ENCODE results near the gene PRR35.
"Not testable (repeated sequence)": the region's sequence is repeated elsewhere in the genome, so short reads cannot be mapped to it uniquely, and the experiment has no call there.

The PRR35 gene

DNA sequence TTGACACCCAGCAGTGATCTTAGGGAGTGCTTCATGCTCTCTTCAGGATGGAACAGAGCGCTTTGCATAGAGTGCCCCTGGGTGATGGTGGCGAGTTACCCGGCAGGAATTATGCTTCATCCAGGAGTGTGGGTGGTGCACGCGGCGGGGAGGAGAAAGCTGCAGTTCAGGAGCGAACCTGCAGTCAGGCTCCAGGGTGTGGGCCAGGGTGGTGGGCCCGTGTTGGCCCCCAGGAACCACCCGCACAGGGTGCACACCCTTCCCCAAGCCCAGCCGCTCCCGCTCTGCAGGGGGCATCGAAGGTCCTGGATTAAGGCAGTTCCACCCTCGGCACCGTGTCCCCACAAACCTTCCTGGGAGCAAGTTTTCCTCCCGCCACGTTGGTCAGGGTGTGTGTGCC is 33.6 kb downstream of the PRR35 start:
- no peak for DNase-seq (ENCODE audit: low read depth)

DNA sequence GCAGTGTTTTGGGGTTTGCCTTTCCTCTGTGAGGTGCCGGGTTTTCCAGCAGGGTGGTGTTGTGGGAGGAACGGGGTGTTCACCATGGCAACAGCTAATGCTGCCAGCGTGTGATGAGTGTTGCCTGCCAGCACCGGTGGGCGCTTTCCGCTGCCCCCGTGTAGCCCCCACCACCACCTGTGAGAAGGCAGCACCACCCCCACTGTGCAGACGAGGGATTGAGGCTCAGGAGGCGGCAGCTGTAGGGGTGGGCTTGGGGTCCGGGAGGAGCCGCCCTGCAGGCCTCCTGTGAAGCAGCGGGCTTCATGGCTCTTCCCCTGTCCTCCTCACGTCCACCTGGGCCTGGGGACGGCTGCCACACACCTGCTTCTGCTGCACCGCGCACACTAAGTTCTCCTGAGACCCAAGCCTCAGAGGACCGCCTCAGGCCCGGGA is 34.9 kb downstream of the PRR35 start:
- no peak for DNase-seq (ENCODE audit: low read depth)

DNA sequence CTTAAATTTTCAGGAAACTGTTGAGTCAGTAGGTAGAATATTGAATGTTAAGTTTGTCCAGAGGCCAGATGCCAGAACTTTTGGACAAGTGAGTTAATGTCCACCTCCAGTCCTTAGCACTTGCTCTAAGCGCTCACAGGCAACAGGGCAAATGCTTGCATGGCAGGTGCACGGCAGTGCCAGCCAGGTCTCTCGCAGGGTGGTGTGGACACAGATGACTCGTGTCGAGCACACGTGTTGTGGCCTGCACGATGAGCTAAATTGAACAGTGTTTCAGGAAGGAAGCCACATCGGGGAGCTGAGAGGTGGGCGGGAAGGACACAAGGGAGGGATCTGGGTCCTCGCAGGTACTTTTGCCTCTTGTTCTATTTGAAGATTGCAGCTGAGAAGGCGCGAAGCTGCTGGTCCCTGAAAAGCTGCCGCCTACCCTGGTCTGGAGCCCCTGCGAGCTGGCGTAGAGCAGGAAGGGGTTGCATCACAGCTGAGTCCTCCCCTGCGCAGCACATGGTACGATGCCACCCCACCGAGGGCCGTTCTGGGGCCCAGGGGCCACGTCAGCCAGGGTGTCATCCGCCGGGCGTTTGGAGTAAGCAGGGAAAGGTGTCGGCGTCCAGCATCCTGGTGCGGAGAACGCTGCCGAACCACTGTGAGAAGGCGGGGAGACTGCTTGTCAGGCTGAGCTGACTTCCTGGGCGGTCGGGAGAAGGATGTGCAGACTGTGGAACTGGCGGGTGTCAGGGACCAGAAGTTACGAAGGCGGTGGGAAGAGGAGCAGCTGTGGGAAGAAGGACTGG is 35.9 kb downstream of the PRR35 start:
- DNase-seq (ENCODE audit: low read depth): no peak

DNA sequence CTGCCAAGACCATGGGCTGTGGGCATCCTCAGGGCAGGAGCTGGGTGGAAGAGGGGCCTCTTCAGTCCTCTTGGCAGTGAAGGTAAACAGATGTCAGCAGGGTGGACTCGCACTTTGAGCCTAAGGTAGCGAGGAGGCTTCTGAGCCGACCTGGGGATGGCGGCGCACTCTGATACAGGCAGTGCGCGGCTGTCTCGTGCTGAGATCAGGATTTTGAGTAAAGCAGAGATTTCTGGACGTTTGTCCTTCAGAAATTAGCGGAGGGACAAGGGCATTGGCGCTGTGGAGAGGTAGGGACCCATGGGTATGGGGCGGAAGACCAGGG is 36.5 kb downstream of the PRR35 start:
- DNase-seq (ENCODE audit: low read depth): no peak

DNA sequence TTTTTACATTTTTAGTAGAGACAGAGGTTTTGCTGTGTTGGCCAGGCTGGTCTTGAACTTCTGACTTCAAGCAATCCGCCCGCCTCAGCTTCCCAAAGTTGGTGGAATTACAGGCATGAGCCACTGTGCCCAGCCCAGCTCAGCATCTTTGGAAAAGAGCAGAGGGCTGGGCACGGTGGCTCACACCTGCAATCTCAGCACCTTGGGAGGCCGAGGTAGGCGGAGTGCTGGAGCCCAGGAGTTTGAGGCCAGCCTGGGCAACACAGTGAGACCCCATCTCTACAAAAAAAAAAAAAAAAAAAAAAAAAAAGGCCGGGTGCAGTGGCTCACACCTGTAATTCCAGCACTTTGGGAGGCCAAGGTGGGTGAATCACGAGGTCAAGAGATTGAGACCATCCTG is 37.5 kb downstream of the PRR35 start:
- not testable (repeated sequence) for DNase-seq (ENCODE audit: low read depth)

DNA sequence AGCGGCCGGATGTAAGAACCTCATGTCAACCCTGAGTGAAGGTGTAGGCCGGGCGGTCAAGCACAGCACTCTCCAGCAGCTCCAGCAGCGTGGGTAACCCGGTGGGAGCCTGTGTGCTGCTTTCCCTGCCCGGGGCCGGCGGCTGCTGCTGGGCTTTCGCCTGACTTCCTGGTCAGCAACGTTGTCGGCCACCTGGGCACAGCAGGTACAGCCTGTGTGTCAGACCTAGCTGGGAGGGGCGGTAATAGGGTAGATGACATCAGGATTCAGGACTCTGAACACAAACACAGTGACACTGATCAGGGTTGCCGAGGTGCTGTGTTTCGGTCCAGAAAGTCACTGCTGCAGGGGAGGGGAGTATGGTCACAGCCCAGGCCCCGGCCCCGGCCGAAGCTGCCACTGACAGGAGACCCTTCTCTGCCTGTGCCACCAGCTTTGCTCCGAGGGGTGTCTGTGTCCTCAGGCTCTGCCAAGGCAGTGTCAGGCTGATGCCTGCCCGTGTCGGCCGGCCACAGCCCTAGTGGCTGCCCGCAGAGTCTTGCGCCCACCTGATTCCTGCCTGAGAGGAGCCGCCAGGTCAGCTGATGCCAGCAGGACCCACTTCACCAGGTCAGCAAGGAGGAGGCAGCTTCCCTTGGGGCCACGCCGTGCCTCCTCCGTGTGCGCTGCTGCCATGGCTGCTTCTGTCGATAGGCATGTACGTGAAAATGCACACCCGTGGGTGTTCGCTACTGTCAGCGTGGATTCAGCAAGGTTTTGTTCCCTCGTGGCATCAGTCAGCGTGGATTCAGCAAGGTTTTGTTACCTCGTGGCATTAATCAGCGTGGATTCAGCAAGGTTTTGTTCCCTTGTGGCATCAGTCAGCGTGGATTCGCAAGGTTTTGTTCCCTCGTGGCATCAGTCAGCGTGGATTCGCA is 38.9 kb downstream of the PRR35 start:
- no peak for DNase-seq (ENCODE audit: low read depth)

DNA sequence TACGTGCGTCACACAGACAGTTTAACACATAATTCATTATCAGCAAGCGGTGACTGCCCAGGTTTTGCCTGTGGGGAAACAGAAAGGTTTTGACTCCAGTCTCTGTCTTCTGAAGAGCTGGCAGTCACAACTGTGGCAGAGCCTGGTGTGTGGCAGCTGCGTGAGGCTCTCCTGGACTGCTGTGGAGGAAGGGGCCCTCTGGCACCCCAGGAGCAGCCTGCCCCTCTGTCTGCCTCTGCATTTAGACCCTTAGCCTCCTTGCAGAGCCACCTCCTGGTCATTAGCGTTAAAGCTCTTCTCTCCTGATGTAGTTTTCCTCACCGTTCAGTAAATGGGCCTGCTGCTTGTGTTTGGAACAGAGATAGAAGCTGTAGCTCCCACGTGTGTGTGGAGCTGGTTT is 40.6 kb downstream of the PRR35 start:
- DNase-seq (ENCODE audit: low read depth): no peak

DNA sequence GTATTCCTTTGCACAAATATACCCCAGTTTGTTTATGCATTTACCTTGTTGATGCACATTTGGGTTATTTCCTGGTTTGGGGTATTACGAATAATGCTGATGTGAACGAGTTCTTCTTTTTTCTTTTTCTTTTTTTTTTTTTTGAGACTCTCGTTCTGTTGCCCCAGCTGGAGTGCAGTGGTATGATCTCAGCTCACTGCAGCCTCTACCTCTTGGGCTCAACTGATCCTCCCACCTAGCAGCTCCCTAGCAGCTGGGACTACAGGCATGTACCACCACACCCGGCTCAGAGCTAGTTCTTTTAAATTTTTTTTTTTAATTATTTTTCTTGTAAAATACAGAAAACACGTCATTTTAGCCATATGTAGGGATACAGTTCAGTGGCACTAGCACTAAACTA is 43.7 kb downstream of the PRR35 start:
- no peak for DNase-seq (ENCODE audit: low read depth)

DNA sequence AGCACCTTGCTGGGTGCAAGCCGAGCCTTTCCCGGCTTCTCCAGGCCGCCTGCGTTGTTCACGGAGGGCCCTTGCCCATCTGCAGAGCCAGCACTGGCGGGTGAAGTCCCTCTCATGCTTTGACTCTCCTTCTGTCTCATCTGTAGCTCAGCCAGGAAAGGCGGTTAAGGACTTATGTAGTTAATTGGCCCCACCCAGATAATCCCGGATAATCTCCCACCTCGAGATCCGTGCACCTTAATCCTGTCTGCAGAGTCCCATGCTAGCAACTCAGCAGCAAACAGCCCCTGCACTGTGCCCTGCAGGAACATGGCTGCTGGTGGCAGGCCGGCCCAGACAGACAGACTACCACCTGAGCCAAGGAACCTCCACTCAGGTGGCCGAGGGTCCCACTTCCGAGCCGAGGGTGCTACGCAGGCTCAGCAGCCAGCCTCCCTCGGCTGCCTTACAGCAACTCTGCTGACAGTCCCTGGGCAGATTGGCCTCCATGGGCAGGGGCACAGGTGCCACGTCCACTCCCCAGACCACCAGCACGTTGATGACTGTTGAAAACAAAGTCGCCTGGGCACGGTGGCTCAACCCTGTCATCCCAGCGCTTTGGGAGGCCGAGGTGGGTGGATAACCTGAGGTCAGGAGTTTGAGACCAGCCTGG is 46.6 kb downstream of the PRR35 start:
- no peak for DNase-seq (ENCODE audit: low read depth)

DNA sequence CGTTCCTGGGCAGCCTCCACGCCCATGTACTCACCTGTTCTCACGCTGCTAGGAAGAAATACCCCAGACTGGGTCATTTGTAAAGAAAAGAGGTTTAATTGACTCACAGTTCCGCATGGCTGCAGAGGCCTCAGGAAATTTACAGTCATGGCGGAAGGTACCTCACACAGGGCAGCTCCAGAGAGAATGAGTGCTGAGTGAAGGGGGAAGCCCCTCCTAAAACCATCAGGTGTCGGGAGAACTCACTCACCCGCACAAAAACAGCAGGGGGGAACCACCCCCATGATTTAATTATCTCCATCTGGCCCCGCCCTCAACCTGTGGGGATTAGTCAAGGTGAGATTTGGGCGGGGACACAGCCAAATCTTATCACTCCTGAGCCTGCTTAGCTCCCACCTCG is 47.8 kb downstream of the PRR35 start:
- DNase-seq (ENCODE audit: low read depth): no peak

DNA sequence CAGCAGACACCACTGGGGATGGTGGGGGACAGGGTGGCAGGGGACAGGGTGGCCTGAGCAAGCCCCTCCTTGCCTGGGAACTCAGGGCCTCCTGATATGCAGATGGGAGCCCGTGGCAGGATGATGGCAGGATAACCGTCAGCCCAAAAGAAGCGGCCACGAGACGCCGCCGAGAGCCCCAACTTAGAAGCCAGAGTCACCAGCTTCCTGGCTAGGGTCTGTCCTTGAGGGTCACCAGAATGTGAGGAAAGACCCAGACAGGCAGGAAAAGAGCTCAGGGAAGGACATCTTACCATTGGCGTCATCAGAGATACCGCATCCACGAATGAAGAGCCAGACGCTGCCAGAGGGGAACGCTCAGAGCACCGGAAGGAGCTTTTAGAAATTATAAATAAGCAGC is 49.1 kb downstream of the PRR35 start:
- no peak for DNase-seq (ENCODE audit: low read depth)

DNA sequence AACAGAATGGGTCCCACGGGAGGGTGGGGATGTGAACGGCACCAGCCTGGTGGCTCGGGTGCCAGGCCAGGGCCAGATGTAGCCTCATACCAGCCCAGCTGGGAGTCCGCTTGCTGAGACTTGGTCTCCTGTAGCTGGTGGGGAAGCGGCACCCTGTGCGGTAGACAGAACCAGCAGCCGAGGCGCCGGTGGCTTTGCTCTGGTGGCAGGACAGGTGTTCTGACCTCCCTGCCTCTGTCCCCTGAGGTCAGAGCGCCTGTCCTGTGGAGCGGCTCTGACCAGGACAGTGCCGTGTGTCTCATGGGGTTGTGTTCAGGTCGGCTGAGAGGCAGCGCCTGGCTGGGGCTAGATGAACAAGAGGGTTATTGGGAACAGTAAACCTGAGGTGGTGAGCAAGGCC is 49.8 kb downstream of the PRR35 start:
- DNase-seq (ENCODE audit: low read depth): no peak

DNA sequence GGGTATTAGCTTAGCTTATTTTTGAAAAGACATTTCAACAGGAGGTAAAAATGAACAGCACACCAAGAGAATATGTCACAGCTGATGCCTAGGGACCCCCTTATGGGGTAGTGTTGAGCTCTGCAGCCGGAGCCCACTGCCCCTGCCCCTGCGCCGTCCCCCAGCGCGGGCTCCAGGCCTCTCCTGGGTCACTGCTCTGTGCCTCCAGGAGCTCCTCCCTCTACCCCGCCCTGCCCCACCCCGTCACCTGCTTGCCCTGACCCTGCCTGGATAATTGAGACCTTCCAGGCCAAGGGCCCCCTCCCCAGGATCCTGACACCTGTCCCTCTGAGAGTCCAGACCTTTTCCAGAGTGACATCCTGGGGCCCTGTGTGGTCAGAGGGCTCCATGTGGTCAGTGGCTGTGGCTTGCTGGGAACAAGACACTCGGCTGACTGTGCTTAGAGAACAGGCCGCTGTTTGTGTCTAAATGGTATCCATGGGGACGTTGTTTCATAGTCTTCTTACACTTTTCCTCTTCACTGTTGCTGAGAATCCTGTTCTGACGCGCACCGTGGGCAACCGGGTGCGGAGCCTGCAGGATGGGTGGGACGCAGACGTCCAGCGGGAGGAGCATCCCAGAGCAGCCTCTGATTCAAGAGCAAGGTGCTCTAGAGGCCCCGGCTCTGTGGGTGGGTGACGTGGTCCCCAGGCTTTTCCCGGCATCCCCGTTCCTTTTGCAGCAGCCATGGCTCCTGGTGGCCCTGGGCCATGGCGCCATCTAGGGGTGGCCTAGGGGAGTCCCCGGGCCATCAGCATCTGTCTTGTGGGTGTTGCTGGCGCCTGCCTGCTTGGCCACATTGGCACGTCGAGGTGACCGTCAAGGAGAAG is 50.6 kb downstream of the PRR35 start:
- no peak for DNase-seq (ENCODE audit: low read depth)

DNA sequence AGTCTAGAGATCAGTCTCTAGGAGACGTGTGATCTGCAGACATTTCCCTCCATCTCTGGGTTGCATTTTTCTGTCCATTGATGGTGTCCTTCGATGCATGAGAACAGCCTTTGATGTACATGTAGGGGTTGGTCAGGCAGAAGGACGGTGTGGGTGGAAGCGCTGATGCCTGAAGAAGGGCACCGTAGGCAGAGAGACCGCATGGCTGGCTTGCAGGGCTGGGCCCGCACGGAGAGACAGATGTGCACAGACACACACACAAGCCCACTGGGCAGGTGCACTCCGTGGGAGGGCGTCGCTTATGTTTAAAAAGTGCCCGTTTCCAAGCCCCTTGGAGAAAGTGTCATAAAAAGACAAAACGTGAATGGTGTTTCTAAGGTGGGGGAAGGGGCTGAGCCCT is 54.9 kb downstream of the PRR35 start:
- DNase-seq (ENCODE audit: low read depth): no peak
